Measurements from ENCODE around the gene NTF3.

Gene NTF3

GRCh38 chr12:5509102-5509501, 77.2 kb downstream of the NTF3 start:
- no peak for TF ChIP-seq POLR2A (IDR thresholded peaks at IDR 0.05; ENCODE audit: low read depth, low read length)
- no peak for TF ChIP-seq TAF1 (IDR thresholded peaks at IDR 0.05; ENCODE audit: borderline replicate concordance, low read depth, low read length)
- no peak for TF ChIP-seq POLR2AphosphoS5 (IDR thresholded peaks at IDR 0.05; ENCODE audit: low read depth, low read length)
- no peak for FAIRE-seq
- no peak for DNase-seq (ENCODE audit: insufficient read length)

- TF ChIP-seq POLR2A (IDR thresholded peaks at IDR 0.05; ENCODE audit: low read depth, low read length) (no peak), TAF1 (IDR thresholded peaks at IDR 0.05; ENCODE audit: borderline replicate concordance, low read depth, low read length) (no peak), POLR2AphosphoS5 (IDR thresholded peaks at IDR 0.05; ENCODE audit: low read depth, low read length) (no peak)
- DNase-seq (ENCODE audit: insufficient read length) = no peak
- FAIRE-seq = no peak
Measured at GRCh38 chr12:5509557-5509956, 77.6 kb downstream of the NTF3 start.

- FAIRE-seq = no peak
- TF ChIP-seq TAF1 (IDR thresholded peaks at IDR 0.05; ENCODE audit: borderline replicate concordance, low read depth, low read length) = no peak
- TF ChIP-seq POLR2AphosphoS5 (IDR thresholded peaks at IDR 0.05; ENCODE audit: low read depth, low read length) = no peak
- no peak for TF ChIP-seq POLR2A (IDR thresholded peaks at IDR 0.05; ENCODE audit: low read depth, low read length)
Measured at GRCh38 chr12:5510251-5510805, 78.4 kb downstream of the NTF3 start.

GRCh38 chr12:5511256-5511643, 79.3 kb downstream of the NTF3 start:
- TF ChIP-seq POLR2AphosphoS5 (IDR thresholded peaks at IDR 0.05; ENCODE audit: low read depth, low read length) (no peak), TAF1 (IDR thresholded peaks at IDR 0.05; ENCODE audit: borderline replicate concordance, low read depth, low read length) (no peak), POLR2A (IDR thresholded peaks at IDR 0.05; ENCODE audit: low read depth, low read length) (no peak)
- DNase-seq (ENCODE audit: insufficient read length) = no peak
- FAIRE-seq = no peak

More at GRCh38 chr12:5510251-5510805, 78.4 kb downstream of the NTF3 start:
- no peak for DNase-seq (ENCODE audit: insufficient read length)

- TF ChIP-seq POLR2AphosphoS5 (IDR thresholded peaks at IDR 0.05; ENCODE audit: low read depth, low read length) (no peak), POLR2A (IDR thresholded peaks at IDR 0.05; ENCODE audit: low read depth, low read length) (no peak), TAF1 (IDR thresholded peaks at IDR 0.05; ENCODE audit: borderline replicate concordance, low read depth, low read length) (no peak)
Measured at GRCh38 chr12:5511644-5512600, 80.0 kb downstream of the NTF3 start.

GRCh38 chr12:5512601-5512970, 80.7 kb downstream of the NTF3 start:
- DNase-seq (ENCODE audit: insufficient read length) = no peak
- TF ChIP-seq POLR2A (IDR thresholded peaks at IDR 0.05; ENCODE audit: low read depth, low read length) (no peak), TAF1 (IDR thresholded peaks at IDR 0.05; ENCODE audit: borderline replicate concordance, low read depth, low read length) (no peak), POLR2AphosphoS5 (IDR thresholded peaks at IDR 0.05; ENCODE audit: low read depth, low read length) (no peak)
- FAIRE-seq = no peak

More at GRCh38 chr12:5511644-5512600, 80.0 kb downstream of the NTF3 start:
- DNase-seq (ENCODE audit: insufficient read length) (no peak), FAIRE-seq (no peak)

GRCh38 chr12:5513406-5513805, 81.5 kb downstream of the NTF3 start:
- FAIRE-seq (no peak), DNase-seq (ENCODE audit: insufficient read length) (no peak)
- TF ChIP-seq POLR2A (IDR thresholded peaks at IDR 0.05; ENCODE audit: low read depth, low read length) (no peak), POLR2AphosphoS5 (IDR thresholded peaks at IDR 0.05; ENCODE audit: low read depth, low read length) (no peak), TAF1 (IDR thresholded peaks at IDR 0.05; ENCODE audit: borderline replicate concordance, low read depth, low read length) (no peak)

GRCh38 chr12:5514016-5514415, 82.1 kb downstream of the NTF3 start:
- no peak for DNase-seq (ENCODE audit: insufficient read length)
- FAIRE-seq = no peak
- no peak for TF ChIP-seq POLR2AphosphoS5 (IDR thresholded peaks at IDR 0.05; ENCODE audit: low read depth, low read length)
- TF ChIP-seq TAF1 (IDR thresholded peaks at IDR 0.05; ENCODE audit: borderline replicate concordance, low read depth, low read length) = no peak
- no peak for TF ChIP-seq POLR2A (IDR thresholded peaks at IDR 0.05; ENCODE audit: low read depth, low read length)

- TF ChIP-seq POLR2AphosphoS5 (IDR thresholded peaks at IDR 0.05; ENCODE audit: low read depth, low read length) = no peak
- TF ChIP-seq POLR2A (IDR thresholded peaks at IDR 0.05; ENCODE audit: low read depth, low read length) = no peak
- TF ChIP-seq TAF1 (IDR thresholded peaks at IDR 0.05; ENCODE audit: borderline replicate concordance, low read depth, low read length) = no peak
- FAIRE-seq (no peak), DNase-seq (ENCODE audit: insufficient read length) (no peak)
Measured at GRCh38 chr12:5514545-5514944, 82.6 kb downstream of the NTF3 start.

GRCh38 chr12:5515458-5515857, 83.5 kb downstream of the NTF3 start:
- DNase-seq (ENCODE audit: insufficient read length) (no peak), FAIRE-seq (no peak)
- no peak for TF ChIP-seq POLR2AphosphoS5 (IDR thresholded peaks at IDR 0.05; ENCODE audit: low read depth, low read length)
- TF ChIP-seq TAF1 (IDR thresholded peaks at IDR 0.05; ENCODE audit: borderline replicate concordance, low read depth, low read length) = no peak
- TF ChIP-seq POLR2A (IDR thresholded peaks at IDR 0.05; ENCODE audit: low read depth, low read length) = no peak

GRCh38 chr12:5516371-5517241, 84.7 kb downstream of the NTF3 start:
- TF ChIP-seq POLR2AphosphoS5 (IDR thresholded peaks at IDR 0.05; ENCODE audit: low read depth, low read length) (no peak), POLR2A (IDR thresholded peaks at IDR 0.05; ENCODE audit: low read depth, low read length) (no peak), TAF1 (IDR thresholded peaks at IDR 0.05; ENCODE audit: borderline replicate concordance, low read depth, low read length) (no peak)
- DNase-seq (ENCODE audit: insufficient read length) (no peak), FAIRE-seq (no peak)

Measured in GM12892 (cell line).